MM.1S (cell line): ENCODE measurements around the gene AGR2.

Experiments
- DNase-seq: peaks from one replicate; pipeline ENCODE4 v3.0.0-alpha.2; 2015
- H2AFZ ChIP-seq: fragments of 300-600 bp; sonication (generic); 2 replicates; pipeline ENCODE4 v1.6.0; 2016; ENCODE audit warnings: antibody characterized with exemption, low read length
- H3F3A ChIP-seq: fragments of 300-600 bp; sonication (generic); 2 replicates; pipeline ENCODE4 v1.6.1; 2016; ENCODE audit warnings: mild to moderate bottlenecking, antibody characterized with exemption, low read length, moderate library complexity, mixed read lengths; ENCODE audit not compliant: insufficient read depth
- H3K27ac ChIP-seq: fragments of 300-600 bp; sonication (generic); 2 replicates; pipeline ENCODE4 v1.5.1; 2016; ENCODE audit warnings: mild to moderate bottlenecking, low read length
- H3K27me3 ChIP-seq: fragments of 300-600 bp; sonication (generic); replicated peaks from 2 replicates; pipeline ENCODE4 v1.6.0; 2016; ENCODE audit warnings: low read length; ENCODE audit not compliant: insufficient read depth
- H3K36me3 ChIP-seq: fragments of 300-600 bp; sonication (generic); replicated peaks from 2 replicates; pipeline ENCODE4 v1.6.1; 2016; ENCODE audit warnings: mild to moderate bottlenecking, low read length, mixed read lengths; ENCODE audit not compliant: insufficient read depth
- H3K4me1 ChIP-seq: fragments of 300-600 bp; sonication (generic); 2 replicates; pipeline ENCODE4 v1.6.1; 2016; ENCODE audit warnings: low read length, mixed read lengths
- H3K4me2 ChIP-seq: fragments of 300-600 bp; sonication (generic); 2 replicates; pipeline ENCODE4 v1.6.0; 2016; ENCODE audit warnings: low read depth, low read length
- H3K4me3 ChIP-seq: fragments of 300-600 bp; sonication (generic); 2 replicates; pipeline ENCODE4 v1.5.1; 2016; ENCODE audit warnings: low read length, mixed read lengths
- H3K79me2 ChIP-seq: fragments of 300-600 bp; sonication (generic); 2 replicates; pipeline ENCODE4 v1.6.1; 2016; ENCODE audit warnings: mixed run types, low read length, mixed read lengths
- H3K9ac ChIP-seq: fragments of 300-600 bp; sonication (generic); 2 replicates; pipeline ENCODE4 v1.6.1; 2016; ENCODE audit warnings: low read length, mixed read lengths
- H3K9me2 ChIP-seq: fragments of 300-600 bp; sonication (generic); replicated peaks from 2 replicates; pipeline ENCODE4 v1.6.1; 2016; ENCODE audit warnings: mild to moderate bottlenecking, low read length, mixed read lengths; ENCODE audit not compliant: insufficient read depth
- H3K9me3 ChIP-seq: fragments of 300-600 bp; sonication (generic); replicated peaks from 2 replicates; pipeline ENCODE4 v1.6.1; 2016; ENCODE audit warnings: mild to moderate bottlenecking, low read length, mixed read lengths; ENCODE audit not compliant: insufficient read depth
- H4K20me1 ChIP-seq: fragments of 300-600 bp; sonication (generic); 2 replicates; pipeline ENCODE4 v1.6.1; 2016; ENCODE audit warnings: mild to moderate bottlenecking, low read length, moderate library complexity, mixed read lengths; ENCODE audit not compliant: insufficient read depth
- CTCF ChIP-seq: fragments of 300-600 bp; sonication (generic); IDR thresholded peaks from 2 replicates; pipeline ENCODE4 v1.5.1; 2016; ENCODE audit warnings: antibody characterized with exemption, low read length, mixed read lengths
- EZH2 ChIP-seq: fragments of 300-600 bp; sonication (generic); optimal IDR thresholded peaks from 2 replicates; pipeline ENCODE3; 2017; ENCODE audit warnings: low read depth, mild to moderate bottlenecking, antibody characterized with exemption, low read length, mixed read lengths
- EZH2phosphoT487 ChIP-seq: fragments of 300-600 bp; sonication (generic); IDR thresholded peaks from 2 replicates; pipeline ENCODE4 v1.6.1; 2018; ENCODE audit warnings: antibody characterized with exemption, low read length

The AGR2 gene

GRCh38 chr7:16822029-16822428, 17.2 kb upstream of the AGR2 start:
- Histone ChIP-seq H3K4me3 (no peak overlapping the region), H3K9ac (no peak overlapping the region), H3K27me3 (no peaks in the 10 kb centered on the region), H3F3A (no peaks in the 10 kb centered on the region), H2AFZ (no peak overlapping the region), H3K9me2 (no peaks in the 10 kb centered on the region), H3K4me1 (no peaks in the 10 kb centered on the region), H3K79me2 (no peaks in the 10 kb centered on the region), H3K4me2 (no peak overlapping the region), H3K27ac (no peak overlapping the region), H3K36me3 (no peaks in the 10 kb centered on the region), H3K9me3 (no peaks in the 10 kb centered on the region), H4K20me1 (no peaks in the 10 kb centered on the region)
- TF ChIP-seq EZH2phosphoT487 (no peak), EZH2 (no peak), CTCF (no peak)
- no peak for DNase-seq

- Histone ChIP-seq H3K27ac (no peak overlapping the region), H3K4me3 (no peak overlapping the region), H3K79me2 (no peaks in the 10 kb centered on the region), H2AFZ (no peak overlapping the region), H3K9ac (no peak overlapping the region), H3K27me3 (no peaks in the 10 kb centered on the region), H3K4me1 (no peaks in the 10 kb centered on the region), H3F3A (no peaks in the 10 kb centered on the region), H3K9me3 (no peaks in the 10 kb centered on the region), H3K4me2 (no peak overlapping the region), H4K20me1 (no peaks in the 10 kb centered on the region), H3K36me3 (no peaks in the 10 kb centered on the region), H3K9me2 (no peaks in the 10 kb centered on the region)
- no peak for DNase-seq
- TF ChIP-seq EZH2phosphoT487 (no peak), EZH2 (no peak), CTCF (no peak)
These were observed 13.9 kb upstream of the AGR2 start for GRCh38 chr7:16818732-16819131.

GRCh38 chr7:16817536-16817935, 12.7 kb upstream of the AGR2 start:
- no peaks in the 10 kb centered on the region for H3K79me2 ChIP-seq
- no peaks in the 10 kb centered on the region for H4K20me1 ChIP-seq
- H3K27ac ChIP-seq = no peak overlapping the region
- H3K9me3 ChIP-seq = no peaks in the 10 kb centered on the region
- TF ChIP-seq EZH2phosphoT487 (no peak), EZH2 (no peak), CTCF (no peak)
- no peak overlapping the region for H2AFZ ChIP-seq
- no peak overlapping the region for H3K4me2 ChIP-seq
- no peaks in the 10 kb centered on the region for H3K4me1 ChIP-seq
- no peaks in the 10 kb centered on the region for H3K27me3 ChIP-seq
- no peaks in the 10 kb centered on the region for H3K36me3 ChIP-seq
- no peak for DNase-seq
- no peaks in the 10 kb centered on the region for H3K9me2 ChIP-seq
- no peaks in the 10 kb centered on the region for H3F3A ChIP-seq
- H3K9ac ChIP-seq = no peak overlapping the region
- H3K4me3 ChIP-seq = no peak overlapping the region
